Spinal cord (tissue), 10 donors: Measurements from ENCODE around the gene IST1. TPM values are rescaled to one million over a fixed set of nuclear protein-coding genes. Genes with fewer than 3 reads are reported as not detected.
A peak's percentile ranks its signal among the peaks of the same experiment; 100 is the strongest.

ENCODE experiments used
- DNase-seq, 6 donors: peaks; one replicate each; pipeline versions ENCODE4 v3.0.0 to v3.0.0-alpha.2; 2013 to 2015; ENCODE audit warnings: low spot score in 6 of 6, low read depth in 4 of 6
- H3K27ac ChIP-seq: one replicate; pipeline ENCODE4 v1.5.1; 2013; ENCODE audit warnings: low read depth, low read length, control low read depth
- H3K27me3 ChIP-seq: one replicate; pipeline ENCODE4 v1.6.1; 2013; ENCODE audit warnings: low read length; ENCODE audit not compliant: control insufficient read depth, insufficient read depth
- H3K36me3 ChIP-seq: one replicate; pipeline ENCODE4 v1.6.1; 2013; ENCODE audit warnings: low read length; ENCODE audit not compliant: control insufficient read depth, insufficient read depth
- H3K4me1 ChIP-seq: one replicate; pipeline ENCODE4 v1.6.1; 2013; ENCODE audit warnings: low read length; ENCODE audit not compliant: control insufficient read depth, insufficient read depth
- H3K4me3 ChIP-seq: one replicate; pipeline ENCODE4 v1.5.1; 2013; ENCODE audit warnings: low read depth, low read length, control low read depth
- H3K9me3 ChIP-seq: one replicate; pipeline ENCODE4 v1.6.1; 2013; ENCODE audit warnings: low read length; ENCODE audit not compliant: control insufficient read depth, insufficient read depth
- WGBS: methylation state at CpG from one replicate; pipeline ENCODE4 v1.1.5; 2013; ENCODE audit warnings: missing lambda C conversion rate; ENCODE audit not compliant: insufficient coverage; 5-methylcytosine and 5-hydroxymethylcytosine counted together
- polyA plus RNA-seq, 2 donors: library from polyadenylated mRNA; unstranded; fragments of 120-200 nt; gene quantifications; one replicate each; pipeline ENCODE4 v1.2.1, GENCODE V29; 2013; ENCODE audit not compliant: insufficient read length in 2 of 2
- total RNA-seq, 2 donors: library from RNA; depleted of rRNA in 1 of 2; stranded (reverse); fragments of 120-200 nt in 1 of 2; fragments of >200 nt in 1 of 2; gene quantifications; one replicate each; pipeline versions ENCODE4 v1.2.3 to v1.2.4, GENCODE V29; 2013 to 2014
- donor health status: healthy.

Gene IST1
- total and polyA plus RNA-seq, 4 donors: 159 to 243 (median 192) TPM

DNA sequence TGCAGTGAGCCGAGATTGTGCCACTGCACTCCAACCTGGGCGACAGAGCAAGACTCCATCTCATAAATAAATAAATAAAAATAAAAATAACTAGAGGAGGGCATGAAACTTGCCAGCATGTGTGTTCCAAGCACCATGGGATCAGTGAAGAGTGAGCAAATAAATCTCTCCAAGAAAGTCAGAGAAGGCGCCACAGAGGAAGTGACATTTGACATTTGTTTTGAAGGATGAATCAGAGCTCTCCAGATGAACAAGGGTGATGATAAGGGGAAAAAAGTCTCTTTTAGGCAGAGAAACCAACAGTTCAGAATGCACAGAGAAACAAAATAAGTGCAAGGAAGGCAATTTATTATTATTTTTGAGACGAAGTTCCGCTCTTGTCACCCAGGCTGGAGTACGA lies 50.3 kb downstream of the IST1 start:
- WGBS: 86% methylated on average over 1 of the region's 6 CpGs
- Histone ChIP-seq H3K4me1 (no peaks in the 10 kb centered on the region), H3K4me3 (no peak overlapping the region), H3K36me3 (no peaks in the 10 kb centered on the region), H3K9me3 (no peaks in the 10 kb centered on the region), H3K27ac (no peak overlapping the region), H3K27me3 (no peaks in the 10 kb centered on the region)
- DNase-seq: no peak

- no peak overlapping the region for H3K27ac ChIP-seq
- no peaks in the 10 kb centered on the region for H3K4me1 ChIP-seq
- no peak for DNase-seq
- no peaks in the 10 kb centered on the region for H3K9me3 ChIP-seq
- no peaks in the 10 kb centered on the region for H3K36me3 ChIP-seq
- no peak overlapping the region for H3K4me3 ChIP-seq
- H3K27me3 ChIP-seq: no peaks in the 10 kb centered on the region
- 20% methylated on average over 1 of the region's 5 CpGs for WGBS
Observed at GRCh38 chr16:71952825-71953224, 57.5 kb downstream of the IST1 start.

DNA sequence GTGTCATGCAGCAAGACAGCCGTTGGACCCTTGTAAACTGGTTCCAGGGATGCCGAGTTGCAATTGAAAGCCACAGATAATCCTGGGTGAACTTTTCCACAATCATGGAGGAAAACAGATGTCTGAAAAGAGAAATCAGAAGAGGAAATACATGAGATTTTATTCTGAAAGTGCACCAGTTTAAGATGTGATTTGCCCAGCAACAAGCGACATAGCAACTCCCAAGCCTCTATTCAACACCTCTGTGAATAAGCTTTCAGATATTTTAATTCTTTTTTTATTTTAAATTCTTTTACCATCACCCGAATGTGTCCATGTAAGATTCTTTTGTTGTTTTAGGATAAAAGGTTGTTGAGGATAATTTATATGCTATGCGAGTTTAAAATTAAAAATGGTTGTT lies 58.8 kb downstream of the IST1 start:
- DNase-seq: no peak
- WGBS: 80% methylated on average over 2 of the region's 5 CpGs
- H3K36me3 ChIP-seq: no peaks in the 10 kb centered on the region

DNA sequence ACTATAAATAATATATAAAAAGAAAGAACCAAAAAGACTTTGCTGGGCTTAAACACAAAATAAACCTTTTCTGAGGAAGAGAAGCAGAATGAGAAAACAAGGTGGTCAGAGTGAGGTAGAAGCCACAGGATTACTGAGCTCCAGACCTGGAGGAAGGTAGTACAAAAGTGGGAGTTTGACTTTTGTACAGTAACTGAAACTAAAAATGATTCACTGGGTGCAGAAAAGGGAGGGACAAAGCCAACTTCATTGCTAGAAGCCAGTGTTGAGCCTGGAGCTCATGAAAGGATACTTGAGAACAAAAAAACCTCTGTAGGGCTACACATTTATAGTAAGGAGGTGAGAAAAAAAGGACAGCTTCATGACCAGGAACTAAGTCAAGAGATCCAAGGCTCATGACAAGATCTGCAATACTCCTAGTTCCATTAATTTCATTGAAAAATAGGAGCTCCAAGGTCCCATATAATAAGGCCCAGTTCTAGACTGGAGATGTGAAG lies 59.4 kb downstream of the IST1 start:
- Histone ChIP-seq H3K4me1 (no peaks in the 10 kb centered on the region), H3K9me3 (no peaks in the 10 kb centered on the region), H3K36me3 (no peaks in the 10 kb centered on the region), H3K27ac (no peak overlapping the region), H3K27me3 (no peaks in the 10 kb centered on the region), H3K4me3 (no peak overlapping the region)
- DNase-seq: no peak

More for the DNA sequence above, 58.8 kb downstream of the IST1 start:
- Histone ChIP-seq H3K27ac (no peak overlapping the region), H3K9me3 (no peaks in the 10 kb centered on the region), H3K27me3 (no peaks in the 10 kb centered on the region), H3K4me3 (no peak overlapping the region), H3K4me1 (no peaks in the 10 kb centered on the region)

GRCh38 chr16:71956486-71956885 lies 61.2 kb downstream of the IST1 start:
- H3K36me3 ChIP-seq: no peaks in the 10 kb centered on the region
- 100% methylated on average over 1 of the region's 3 CpGs for WGBS

DNA sequence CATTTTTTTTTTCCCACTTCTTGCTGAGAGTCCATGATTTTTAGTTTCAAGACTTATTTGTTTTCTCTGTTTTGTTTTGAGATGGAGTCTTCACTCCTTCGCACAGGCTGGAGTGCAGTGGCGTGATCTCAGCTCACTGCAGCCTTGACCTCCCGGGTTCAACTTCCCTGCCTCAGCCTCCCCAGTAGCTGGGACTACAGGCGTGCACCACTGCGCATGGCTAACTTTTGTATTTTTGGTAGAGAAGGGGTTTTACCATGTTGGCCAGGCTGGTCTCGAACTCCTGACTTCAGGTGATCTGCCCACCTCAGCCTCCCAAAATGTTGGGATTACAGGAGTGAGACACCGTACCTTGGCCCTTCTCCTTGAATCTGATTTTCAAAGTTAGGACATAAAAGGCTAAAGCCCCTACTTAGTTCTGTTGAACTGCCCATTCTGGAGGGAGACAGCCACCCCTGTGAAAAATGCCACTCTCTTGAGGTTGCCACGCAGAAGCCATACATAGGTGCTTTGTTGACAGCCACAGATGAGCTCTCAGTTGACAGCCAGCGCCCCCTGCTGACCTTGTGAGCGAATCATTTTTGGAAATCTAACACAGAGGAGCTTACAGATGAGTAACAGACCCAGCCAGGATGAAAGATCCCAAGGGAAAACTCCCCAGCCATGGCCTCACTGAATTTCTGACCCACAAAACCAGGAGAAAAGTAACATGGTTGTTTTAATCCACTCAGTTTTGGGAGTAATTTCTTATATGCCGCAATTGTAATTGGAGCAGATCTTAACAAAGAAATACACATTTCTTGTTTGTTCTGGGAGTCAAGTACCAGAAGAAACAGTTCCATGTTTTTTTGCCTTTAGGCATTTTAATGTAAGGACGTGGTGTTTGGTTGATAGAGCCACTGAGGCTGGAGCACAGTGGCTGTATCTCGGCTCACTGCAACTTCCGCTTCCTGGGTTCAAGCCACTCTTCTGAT lies 66.0 kb downstream of the IST1 start:
- peak; percentile 15 to 84 (median 60) for DNase-seq
- Histone ChIP-seq H3K4me3 (no peak overlapping the region), H3K9me3 (no peaks in the 10 kb centered on the region), H3K4me1 (no peaks in the 10 kb centered on the region), H3K36me3 (no peaks in the 10 kb centered on the region), H3K27ac (no peak overlapping the region), H3K27me3 (no peaks in the 10 kb centered on the region)
- 59% methylated on average over 10 of the region's 14 CpGs for WGBS

More at GRCh38 chr16:71956486-71956885, 61.2 kb downstream of the IST1 start:
- H3K4me1 ChIP-seq: no peaks in the 10 kb centered on the region
- H3K27ac ChIP-seq: no peak overlapping the region
- no peaks in the 10 kb centered on the region for H3K9me3 ChIP-seq
- DNase-seq: no peak
- no peaks in the 10 kb centered on the region for H3K27me3 ChIP-seq
- H3K4me3 ChIP-seq: no peak overlapping the region

- Histone ChIP-seq H3K27me3 (no peaks in the 10 kb centered on the region), H3K36me3 (no peaks in the 10 kb centered on the region), H3K27ac (no peak overlapping the region), H3K9me3 (no peaks in the 10 kb centered on the region), H3K4me1 (no peaks in the 10 kb centered on the region), H3K4me3 (no peak overlapping the region)
- no CpG with 5 or more reads among the region's 9 CpGs for whole genome bisulfite sequencing
- peak in 1 of 6 donors; percentile 4 for DNase-seq
Observed at GRCh38 chr16:71963125-71963875, 68.0 kb downstream of the IST1 start.

GRCh38 chr16:71965223-71965622 lies 69.9 kb downstream of the IST1 start:
- no peaks in the 10 kb centered on the region for H3K9me3 ChIP-seq
- no peak overlapping the region for H3K4me3 ChIP-seq
- no peak overlapping the region for H3K27ac ChIP-seq
- no peak for DNase-seq
- WGBS: no CpG with 5 or more reads among the region's 4 CpGs
- H3K36me3 ChIP-seq: no peaks in the 10 kb centered on the region
- no peaks in the 10 kb centered on the region for H3K27me3 ChIP-seq
- no peaks in the 10 kb centered on the region for H3K4me1 ChIP-seq

DNA sequence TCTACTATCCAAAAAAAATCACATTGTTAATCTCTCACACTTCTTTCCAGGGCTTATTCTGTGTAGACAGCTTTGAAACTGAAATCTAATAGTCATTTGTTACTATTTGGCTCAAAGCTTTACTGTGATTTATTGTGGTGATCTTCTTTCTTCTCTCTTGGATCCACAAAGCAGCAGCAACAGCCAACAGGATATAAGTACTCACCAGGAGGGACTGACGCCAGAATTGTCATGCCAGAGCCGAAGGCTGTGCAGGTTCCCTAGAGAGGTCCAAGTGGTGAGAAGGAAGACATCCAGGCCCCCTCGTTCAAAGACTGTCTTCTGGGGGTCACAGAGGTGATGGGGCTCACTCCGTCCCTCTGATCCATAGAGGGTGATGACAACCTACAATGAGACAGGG lies 71.6 kb downstream of the IST1 start:
- Histone ChIP-seq H3K36me3 (no peaks in the 10 kb centered on the region), H3K27ac (no peak overlapping the region)
- WGBS: no CpG with 5 or more reads among the region's 4 CpGs

More for the DNA sequence above, 71.6 kb downstream of the IST1 start:
- no peaks in the 10 kb centered on the region for H3K27me3 ChIP-seq
- H3K9me3 ChIP-seq: no peaks in the 10 kb centered on the region
- H3K4me3 ChIP-seq: no peak overlapping the region
- H3K4me1 ChIP-seq: no peaks in the 10 kb centered on the region
- peak in 1 of 6 donors; percentile 3 for DNase-seq
